Measurements from ENCODE around the gene SHISA7.

Gene SHISA7

GRCh38 chr19:55461974-55462626, 19.0 kb upstream of the SHISA7 start:
- H3K4me3 ChIP-seq (ENCODE audit: insufficient read depth, low read depth, low read length, poor library complexity, severe bottlenecking) = peak overlapping the region; percentile 85
- peak overlapping the region; percentile 63 for H3K27ac ChIP-seq (ENCODE audit: insufficient read depth, low read length, poor library complexity, severe bottlenecking)
- DNase-seq = no peak

DNA sequence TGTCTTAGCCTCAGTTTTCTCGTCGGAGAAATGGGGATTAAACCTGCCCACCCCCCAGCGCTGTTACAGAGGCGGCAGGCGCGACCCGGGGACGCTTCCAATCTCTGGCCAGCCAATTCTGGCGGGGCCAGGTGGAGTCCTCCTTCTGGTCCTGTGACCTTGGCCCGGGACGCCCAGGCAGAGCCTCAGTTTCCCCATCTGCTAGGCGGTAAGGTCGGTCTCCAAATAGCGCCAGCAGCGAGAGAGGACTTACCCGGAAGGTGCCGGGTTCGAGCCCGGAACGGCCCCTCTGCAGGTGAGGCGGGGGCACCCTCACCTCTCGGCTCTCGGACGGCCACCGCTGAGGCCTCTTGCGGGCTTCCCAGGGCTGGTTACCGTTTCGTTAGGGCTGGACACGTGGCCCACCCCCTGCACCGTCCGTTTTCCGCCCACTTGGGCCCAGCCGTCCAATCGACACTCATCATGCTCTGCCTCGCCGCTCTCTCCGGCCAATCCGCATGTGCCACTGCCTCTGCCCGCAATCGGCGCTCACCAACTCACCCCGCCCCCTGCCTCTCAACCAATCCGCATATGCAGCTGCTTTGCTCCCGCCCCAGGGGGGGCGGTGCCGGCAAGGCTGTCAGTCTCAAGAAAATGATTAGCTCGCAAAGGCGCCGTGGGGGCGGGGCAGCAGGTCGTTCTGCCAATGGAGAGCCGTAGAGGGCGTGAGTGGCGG, 18.3 kb upstream of the SHISA7 start, which contains the start of gene ISOC2:
ISOC2 (minus strand) TSS at position 384 of the 715 bp plus-strand sequence. CDS start 5,156 bp downstream, outside the sequence.
- H3K27me3 ChIP-seq (replicated peaks; ENCODE audit: control insufficient read depth, insufficient read depth, low read length, poor library complexity, severe bottlenecking) = no peaks in the 10 kb centered on the region
- no peaks in the 10 kb centered on the region for H3K36me3 ChIP-seq (ENCODE audit: control insufficient read depth, insufficient read depth, low read length)
- peaks cover 14% of the 10 kb centered on the region for H3K4me1 ChIP-seq (ENCODE audit: control insufficient read depth, insufficient read depth, low read length, poor library complexity, severe bottlenecking)
- H3K27ac ChIP-seq (ENCODE audit: insufficient read depth, low read length, poor library complexity, severe bottlenecking) = peak within 1 kb of the TSS; percentile 63
- DNase-seq = peak; percentile 99 to 100 (median 100)
- H3K4me3 ChIP-seq (ENCODE audit: insufficient read depth, low read depth, low read length, poor library complexity, severe bottlenecking) = peak within 1 kb of the TSS; percentile 85
- H3K9me3 ChIP-seq (ENCODE audit: control insufficient read depth, low read length) = no peaks in the 10 kb centered on the region

More at GRCh38 chr19:55461974-55462626, 19.0 kb upstream of the SHISA7 start:
- H3K9me3 ChIP-seq (ENCODE audit: control insufficient read depth, low read length) = no peaks in the 10 kb centered on the region
- H3K27me3 ChIP-seq (replicated peaks; ENCODE audit: control insufficient read depth, insufficient read depth, low read length, poor library complexity, severe bottlenecking) = no peaks in the 10 kb centered on the region
- H3K4me1 ChIP-seq (ENCODE audit: control insufficient read depth, insufficient read depth, low read length, poor library complexity, severe bottlenecking) = peaks cover 14% of the 10 kb centered on the region
- H3K36me3 ChIP-seq (ENCODE audit: control insufficient read depth, insufficient read depth, low read length) = no peaks in the 10 kb centered on the region

- H3K9me3 ChIP-seq (ENCODE audit: control insufficient read depth, low read length) = no peaks in the 10 kb centered on the region
- H3K4me3 ChIP-seq (ENCODE audit: insufficient read depth, low read depth, low read length, poor library complexity, severe bottlenecking) = peak overlapping the region; percentile 85
- peak overlapping the region; percentile 62 for H3K27ac ChIP-seq (ENCODE audit: insufficient read depth, low read length, poor library complexity, severe bottlenecking)
- no peaks in the 10 kb centered on the region for H3K27me3 ChIP-seq (replicated peaks; ENCODE audit: control insufficient read depth, insufficient read depth, low read length, poor library complexity, severe bottlenecking)
- DNase-seq = no peak
- H3K36me3 ChIP-seq (ENCODE audit: control insufficient read depth, insufficient read depth, low read length) = no peaks in the 10 kb centered on the region
- H3K4me1 ChIP-seq (ENCODE audit: control insufficient read depth, insufficient read depth, low read length, poor library complexity, severe bottlenecking) = peaks cover 14% of the 10 kb centered on the region
These were observed 17.7 kb upstream of the SHISA7 start for GRCh38 chr19:55460670-55461258.

DNA sequence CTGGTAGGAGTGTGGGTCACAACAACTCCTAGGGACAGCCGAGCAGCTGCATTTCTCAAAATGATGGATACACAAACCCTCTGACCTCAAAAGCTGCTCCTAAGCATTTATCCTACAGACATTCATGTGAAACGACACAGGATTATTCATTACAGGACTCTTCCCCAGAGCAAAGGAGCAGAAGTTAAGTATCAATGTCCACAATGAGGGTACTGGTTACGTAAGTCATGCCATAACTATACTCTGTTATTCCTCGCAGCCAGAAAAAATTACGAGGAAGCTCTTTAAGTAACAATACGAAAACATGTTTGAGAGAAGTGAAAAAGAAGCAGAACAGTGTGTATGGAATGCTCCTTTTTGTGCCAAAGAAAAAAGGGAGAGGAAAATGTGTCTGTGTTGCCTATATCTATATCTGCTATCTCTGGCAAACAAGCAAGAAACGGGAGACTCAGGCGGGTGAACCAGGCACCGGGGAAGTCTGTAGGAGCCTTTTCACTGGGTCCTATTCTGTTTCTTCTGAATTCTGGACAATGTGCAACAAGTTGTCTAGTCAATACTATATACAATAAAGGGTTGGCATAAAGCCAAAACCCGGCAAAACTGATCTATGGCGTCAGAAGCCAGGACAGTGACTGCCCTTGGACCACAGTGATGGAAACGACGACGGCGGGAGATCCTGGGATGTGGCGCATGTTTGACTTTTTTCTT, 17.0 kb upstream of the SHISA7 start:
- no peak for DNase-seq
- Histone ChIP-seq H3K27me3 (replicated peaks; ENCODE audit: control insufficient read depth, insufficient read depth, low read length, poor library complexity, severe bottlenecking) (no peaks in the 10 kb centered on the region), H3K36me3 (ENCODE audit: control insufficient read depth, insufficient read depth, low read length) (no peaks in the 10 kb centered on the region), H3K4me3 (ENCODE audit: insufficient read depth, low read depth, low read length, poor library complexity, severe bottlenecking) (no peak overlapping the region), H3K4me1 (ENCODE audit: control insufficient read depth, insufficient read depth, low read length, poor library complexity, severe bottlenecking) (peaks cover 14% of the 10 kb centered on the region), H3K27ac (ENCODE audit: insufficient read depth, low read length, poor library complexity, severe bottlenecking) (no peak overlapping the region), H3K9me3 (ENCODE audit: control insufficient read depth, low read length) (no peaks in the 10 kb centered on the region)

DNA sequence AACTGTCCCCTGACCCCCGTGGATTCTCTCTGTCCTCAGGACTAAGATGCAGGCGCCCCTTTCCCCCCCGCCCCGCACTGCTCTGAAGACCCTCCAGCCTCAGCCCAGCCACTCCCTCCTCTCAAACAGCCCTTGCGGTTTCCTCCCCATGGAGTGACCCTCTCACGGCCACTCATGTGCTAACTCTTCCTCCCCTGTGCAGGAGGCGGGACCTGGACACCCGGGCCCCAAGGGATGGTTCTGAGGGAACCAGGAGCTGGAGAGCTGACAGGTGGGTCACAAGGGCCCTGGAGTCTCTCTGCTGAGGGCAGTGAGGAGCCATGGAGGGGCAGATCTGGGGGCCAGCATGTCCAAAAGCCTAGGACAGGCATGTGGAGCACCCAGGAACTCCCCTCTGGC, 16.4 kb upstream of the SHISA7 start:
- no peak for DNase-seq

DNA sequence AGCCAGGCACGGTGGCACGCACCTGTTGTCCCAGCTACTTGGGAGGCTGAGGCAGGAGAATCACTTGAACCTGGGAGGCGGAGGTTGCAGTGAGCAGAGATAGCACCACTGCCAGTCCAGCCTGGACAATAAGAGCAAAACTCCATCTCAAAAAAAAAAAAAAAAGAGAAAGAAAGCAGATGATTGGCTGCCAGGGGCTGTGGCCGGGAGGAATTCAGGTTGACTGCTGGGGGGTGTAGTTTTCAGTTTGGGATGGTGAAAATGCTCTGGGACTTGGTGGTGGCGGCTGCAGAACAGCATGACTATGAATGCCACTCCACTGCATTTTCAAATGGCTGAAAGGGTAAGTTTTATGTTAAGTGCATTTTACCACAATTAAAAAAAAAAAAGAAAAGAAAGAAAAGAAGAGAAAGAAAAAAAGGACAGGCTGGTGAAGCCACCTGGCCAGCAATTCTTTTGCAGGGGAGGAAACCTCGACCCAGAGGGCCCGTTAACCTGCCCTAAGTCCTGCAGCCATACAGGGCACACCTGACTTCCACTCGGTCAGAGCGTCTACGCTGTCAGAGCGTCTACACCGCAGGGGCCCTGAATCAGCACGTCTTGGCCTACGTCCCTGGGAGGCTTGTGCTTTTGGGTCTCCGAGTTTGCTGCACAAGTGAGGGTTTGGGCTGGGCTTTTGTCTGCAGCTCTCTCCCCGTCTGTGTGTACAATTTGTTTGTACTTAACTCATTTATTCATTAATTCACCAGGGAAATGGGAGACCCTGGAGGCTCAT, 14.8 kb upstream of the SHISA7 start:
- H3K27me3 ChIP-seq (replicated peaks; ENCODE audit: control insufficient read depth, insufficient read depth, low read length, poor library complexity, severe bottlenecking) = no peaks in the 10 kb centered on the region
- H3K36me3 ChIP-seq (ENCODE audit: control insufficient read depth, insufficient read depth, low read length) = no peaks in the 10 kb centered on the region
- H3K9me3 ChIP-seq (ENCODE audit: control insufficient read depth, low read length) = no peaks in the 10 kb centered on the region
- no peak for DNase-seq
- peaks cover 14% of the 10 kb centered on the region for H3K4me1 ChIP-seq (ENCODE audit: control insufficient read depth, insufficient read depth, low read length, poor library complexity, severe bottlenecking)
- H3K4me3 ChIP-seq (ENCODE audit: insufficient read depth, low read depth, low read length, poor library complexity, severe bottlenecking) = no peak overlapping the region
- no peak overlapping the region for H3K27ac ChIP-seq (ENCODE audit: insufficient read depth, low read length, poor library complexity, severe bottlenecking)

More for the DNA sequence above, 16.4 kb upstream of the SHISA7 start:
- Histone ChIP-seq H3K4me3 (ENCODE audit: insufficient read depth, low read depth, low read length, poor library complexity, severe bottlenecking) (no peak overlapping the region), H3K4me1 (ENCODE audit: control insufficient read depth, insufficient read depth, low read length, poor library complexity, severe bottlenecking) (peaks cover 14% of the 10 kb centered on the region), H3K9me3 (ENCODE audit: control insufficient read depth, low read length) (no peaks in the 10 kb centered on the region), H3K27me3 (replicated peaks; ENCODE audit: control insufficient read depth, insufficient read depth, low read length, poor library complexity, severe bottlenecking) (no peaks in the 10 kb centered on the region), H3K36me3 (ENCODE audit: control insufficient read depth, insufficient read depth, low read length) (no peaks in the 10 kb centered on the region), H3K27ac (ENCODE audit: insufficient read depth, low read length, poor library complexity, severe bottlenecking) (no peak overlapping the region)

DNA sequence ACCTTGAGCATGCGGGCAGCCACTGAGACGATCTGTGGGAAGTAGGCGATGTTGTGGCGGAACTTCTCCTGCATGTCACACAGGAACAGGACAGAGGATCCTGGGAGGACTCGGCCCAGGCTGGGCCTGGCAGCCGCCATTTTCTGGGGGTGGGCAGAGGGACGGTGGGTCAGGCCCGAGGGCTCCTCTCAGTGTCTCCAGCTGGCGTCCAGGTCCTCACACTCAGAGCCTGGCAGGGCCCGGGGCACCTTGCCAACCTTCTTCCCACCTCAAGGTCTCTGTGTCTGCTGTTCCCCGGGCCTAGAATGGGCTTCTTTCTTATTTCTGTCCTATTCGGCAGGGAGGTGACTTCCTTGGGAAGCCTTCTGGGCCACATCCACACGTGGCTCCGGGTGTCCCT, 13.2 kb upstream of the SHISA7 start:
- no peak for DNase-seq
- Histone ChIP-seq H3K27ac (ENCODE audit: insufficient read depth, low read length, poor library complexity, severe bottlenecking) (no peak overlapping the region), H3K9me3 (ENCODE audit: control insufficient read depth, low read length) (no peaks in the 10 kb centered on the region), H3K4me3 (ENCODE audit: insufficient read depth, low read depth, low read length, poor library complexity, severe bottlenecking) (no peak overlapping the region), H3K27me3 (replicated peaks; ENCODE audit: control insufficient read depth, insufficient read depth, low read length, poor library complexity, severe bottlenecking) (peaks cover 12% of the 10 kb centered on the region), H3K4me1 (ENCODE audit: control insufficient read depth, insufficient read depth, low read length, poor library complexity, severe bottlenecking) (peaks cover 20% of the 10 kb centered on the region), H3K36me3 (ENCODE audit: control insufficient read depth, insufficient read depth, low read length) (no peaks in the 10 kb centered on the region)

DNA sequence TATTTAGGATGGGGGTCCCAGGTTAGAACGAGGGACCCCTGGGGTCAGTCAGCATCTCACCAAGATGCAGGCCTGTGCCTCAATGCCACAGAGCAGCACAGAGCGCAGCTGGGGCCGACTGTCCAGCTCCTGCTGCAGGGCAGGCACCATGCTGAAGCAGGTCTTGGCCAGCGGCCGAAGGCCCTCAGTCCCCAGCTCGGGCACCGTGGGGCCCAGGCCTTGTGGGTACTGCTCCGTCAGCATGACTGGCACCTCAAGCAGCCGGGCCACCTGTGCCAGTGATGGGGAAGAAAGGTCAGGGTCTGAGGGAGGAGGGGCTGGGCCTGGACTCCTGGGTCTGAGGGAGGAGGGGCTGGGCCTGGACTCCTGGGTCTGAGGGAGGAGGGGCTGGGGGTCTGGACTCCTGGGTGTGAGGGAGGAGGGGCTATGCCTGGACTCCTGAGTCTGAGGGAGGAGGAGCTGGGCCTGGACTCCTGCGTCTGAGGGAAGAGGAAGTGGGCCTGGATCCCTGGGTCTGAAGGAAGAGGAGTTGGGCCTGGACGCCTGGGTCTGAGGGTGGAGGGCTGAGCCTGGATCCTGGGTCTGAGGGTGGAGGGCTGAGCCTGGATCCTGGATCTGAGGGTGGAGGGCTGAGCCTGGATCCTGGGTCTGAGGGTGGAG, 12.6 kb upstream of the SHISA7 start:
- Histone ChIP-seq H3K4me3 (ENCODE audit: insufficient read depth, low read depth, low read length, poor library complexity, severe bottlenecking) (no peak overlapping the region), H3K4me1 (ENCODE audit: control insufficient read depth, insufficient read depth, low read length, poor library complexity, severe bottlenecking) (peaks cover 15% of the 10 kb centered on the region), H3K36me3 (ENCODE audit: control insufficient read depth, insufficient read depth, low read length) (no peaks in the 10 kb centered on the region), H3K27ac (ENCODE audit: insufficient read depth, low read length, poor library complexity, severe bottlenecking) (no peak overlapping the region), H3K9me3 (ENCODE audit: control insufficient read depth, low read length) (no peaks in the 10 kb centered on the region), H3K27me3 (replicated peaks; ENCODE audit: control insufficient read depth, insufficient read depth, low read length, poor library complexity, severe bottlenecking) (peaks cover 15% of the 10 kb centered on the region)
- DNase-seq = no peak

DNA sequence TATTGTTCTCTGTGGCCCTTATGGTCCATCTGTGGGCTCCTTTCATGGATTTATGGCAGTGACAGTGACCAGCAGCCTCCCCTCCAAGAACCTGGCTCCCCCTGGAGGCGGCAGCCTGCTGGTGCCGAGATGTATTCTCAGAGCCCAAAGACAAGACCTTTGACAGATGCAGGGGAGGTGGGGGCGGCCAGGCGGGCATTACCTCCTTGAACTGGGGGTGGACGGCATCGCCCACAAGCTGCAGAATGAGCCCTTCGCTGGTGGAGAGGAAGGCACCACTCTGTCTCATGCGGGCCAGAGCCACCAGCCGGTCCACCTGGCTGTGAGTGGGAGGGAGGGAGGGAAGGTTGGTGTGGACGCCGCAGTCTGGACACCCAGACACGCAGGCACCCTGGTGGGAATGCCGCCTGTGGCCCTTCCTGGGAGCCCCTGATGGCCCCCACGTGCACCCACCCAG, 11.7 kb upstream of the SHISA7 start:
- DNase-seq = no peak
- H3K27me3 ChIP-seq (replicated peaks; ENCODE audit: control insufficient read depth, insufficient read depth, low read length, poor library complexity, severe bottlenecking) = peaks cover 22% of the 10 kb centered on the region
- H3K9me3 ChIP-seq (ENCODE audit: control insufficient read depth, low read length) = no peaks in the 10 kb centered on the region
- peaks cover 13% of the 10 kb centered on the region for H3K4me1 ChIP-seq (ENCODE audit: control insufficient read depth, insufficient read depth, low read length, poor library complexity, severe bottlenecking)
- H3K27ac ChIP-seq (ENCODE audit: insufficient read depth, low read length, poor library complexity, severe bottlenecking) = no peak overlapping the region
- H3K36me3 ChIP-seq (ENCODE audit: control insufficient read depth, insufficient read depth, low read length) = no peaks in the 10 kb centered on the region
- no peak overlapping the region for H3K4me3 ChIP-seq (ENCODE audit: insufficient read depth, low read depth, low read length, poor library complexity, severe bottlenecking)
